ENCODE measurements around the gene MRPL11. TPM values are rescaled to one million over a fixed set of nuclear protein-coding genes. Genes with fewer than 3 reads are reported as not detected.
A peak's percentile ranks its signal among the peaks of the same experiment; 100 is the strongest.

Gene MRPL11
- polyA plus RNA-seq (2013, experiment 1 of 2; ENCODE audit: insufficient read length) = 58.8 TPM
- 55.8 TPM for polyA plus RNA-seq (2013, experiment 2 of 2; ENCODE audit: insufficient read length)

DNA sequence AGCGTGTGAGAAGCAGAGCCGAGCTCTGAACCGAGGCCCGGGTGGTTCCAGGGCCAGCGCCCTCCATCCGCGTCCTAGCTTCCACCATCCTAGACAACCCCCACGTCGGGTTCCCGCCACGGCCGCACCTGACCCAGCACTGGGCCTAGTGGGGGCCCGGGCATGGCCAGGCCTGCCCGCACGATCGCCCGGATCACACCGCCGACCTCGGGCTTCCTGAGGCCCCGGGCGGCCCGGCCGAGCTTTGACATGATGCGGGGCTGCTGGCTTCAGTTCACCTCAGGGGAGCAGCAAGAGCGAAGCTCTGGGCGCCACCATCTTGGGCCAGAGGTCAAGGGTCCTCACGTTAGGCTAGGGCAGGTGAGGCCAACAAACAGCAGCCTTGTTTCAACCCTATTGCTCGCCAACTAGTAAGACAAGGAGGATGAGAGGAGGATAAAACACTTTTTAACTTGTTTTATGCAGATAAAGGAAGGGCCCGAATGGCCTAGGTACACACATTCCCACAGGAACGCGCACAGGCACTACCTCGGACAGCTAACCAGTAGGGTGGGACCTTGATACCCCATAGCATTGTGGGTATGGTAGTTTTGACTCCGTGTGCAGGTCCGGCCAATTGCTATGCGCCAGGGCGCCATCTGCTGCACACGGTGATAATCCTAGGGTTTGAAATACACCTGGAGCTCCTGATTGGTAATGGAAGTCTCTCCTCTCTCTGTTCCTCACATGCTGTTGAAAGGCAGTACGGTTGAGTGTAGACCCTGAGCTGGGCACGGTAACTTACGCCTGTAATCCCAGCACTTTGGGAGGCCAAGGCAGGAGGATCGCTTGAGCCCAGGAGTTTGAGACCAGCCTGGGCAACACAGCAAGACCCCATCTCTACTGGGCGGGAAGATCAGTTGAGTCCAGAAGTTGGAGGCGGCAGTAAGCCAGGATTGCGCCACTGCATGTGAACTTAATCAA lies at the start of gene MRPL11:
Gene MRPL11, minus strand, starts transcription at position 345 of the 963 bp plus-strand sequence. Its CDS starts 94 bp downstream, at position 251.
- peak; percentile 92 for DNase-seq

DNA sequence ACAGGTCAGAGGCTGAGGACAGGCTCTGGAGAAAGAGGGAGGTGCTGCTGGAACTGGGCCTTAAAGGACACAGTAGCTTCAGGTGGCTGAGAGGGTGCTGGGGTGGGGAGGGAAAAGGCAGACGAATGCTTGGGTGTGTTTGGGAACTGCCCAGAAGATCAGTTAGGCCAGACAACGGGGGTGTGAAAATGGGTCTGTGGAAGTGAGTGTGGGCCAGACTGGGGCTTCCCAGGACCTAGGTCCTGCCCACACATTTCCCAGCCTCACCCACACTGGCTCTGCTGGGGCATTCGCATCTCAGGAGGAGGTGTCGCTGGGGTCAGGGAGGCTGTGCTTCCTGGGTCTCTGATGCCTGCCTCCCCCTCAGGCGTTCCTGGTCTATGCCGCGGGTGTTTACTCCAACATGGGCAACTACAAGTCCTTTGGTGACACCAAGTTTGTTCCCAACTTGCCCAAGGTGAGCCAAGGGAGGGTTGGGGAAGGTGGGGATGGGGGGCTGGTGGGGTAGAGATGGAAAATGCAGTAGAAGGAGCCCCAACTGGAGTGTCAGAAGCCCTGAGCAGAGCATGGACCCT lies 46.2 kb upstream of the MRPL11 start:
- DNase-seq = no peak

DNA sequence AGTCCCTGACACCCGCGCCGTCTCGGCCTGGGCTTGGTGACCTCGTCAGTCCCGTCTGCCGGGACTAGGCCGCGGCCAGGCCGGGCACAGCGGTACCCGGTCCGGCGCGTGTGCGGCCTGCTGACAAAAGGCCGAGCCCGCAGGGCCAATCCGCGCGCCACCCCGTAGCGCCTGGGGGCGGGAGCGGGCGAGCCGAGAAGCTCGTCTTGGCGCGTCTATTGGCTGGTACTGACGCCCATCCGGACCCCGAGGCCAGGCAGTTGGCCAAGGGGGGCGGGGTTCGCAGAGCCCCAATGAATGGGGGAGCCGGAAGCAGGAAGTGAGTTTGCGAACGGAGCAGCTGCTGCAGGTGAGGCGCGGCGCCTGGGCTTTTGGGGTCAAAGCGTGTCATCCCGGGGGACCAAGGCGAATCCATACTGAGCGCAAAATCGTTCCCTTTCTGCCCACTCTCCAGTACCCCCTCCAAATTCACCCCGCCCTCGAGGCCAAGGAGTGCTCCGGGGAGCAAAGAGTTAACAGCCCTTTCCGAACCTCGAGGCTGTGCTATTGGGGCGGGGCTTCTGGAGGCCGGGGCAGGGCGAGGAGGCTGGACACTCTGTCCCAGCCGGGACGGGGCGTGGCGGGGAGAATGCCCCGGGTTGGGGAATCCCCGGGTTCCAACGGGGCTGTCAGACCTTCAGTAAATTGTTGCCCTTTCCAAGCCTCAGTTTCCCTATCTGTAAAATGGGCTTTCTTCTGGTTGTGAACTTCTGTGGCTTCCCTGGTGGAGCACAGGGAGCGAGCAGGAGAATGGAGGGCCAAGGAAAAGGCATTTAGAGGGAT lies 41.7 kb upstream of the MRPL11 start, which contains the start of gene DPP3:
Gene DPP3, plus strand, starts transcription at position 318 of the 822 bp plus-strand sequence. CDS start 1,767 bp downstream, outside the sequence.
- peak; percentile 97 for DNase-seq

DNA sequence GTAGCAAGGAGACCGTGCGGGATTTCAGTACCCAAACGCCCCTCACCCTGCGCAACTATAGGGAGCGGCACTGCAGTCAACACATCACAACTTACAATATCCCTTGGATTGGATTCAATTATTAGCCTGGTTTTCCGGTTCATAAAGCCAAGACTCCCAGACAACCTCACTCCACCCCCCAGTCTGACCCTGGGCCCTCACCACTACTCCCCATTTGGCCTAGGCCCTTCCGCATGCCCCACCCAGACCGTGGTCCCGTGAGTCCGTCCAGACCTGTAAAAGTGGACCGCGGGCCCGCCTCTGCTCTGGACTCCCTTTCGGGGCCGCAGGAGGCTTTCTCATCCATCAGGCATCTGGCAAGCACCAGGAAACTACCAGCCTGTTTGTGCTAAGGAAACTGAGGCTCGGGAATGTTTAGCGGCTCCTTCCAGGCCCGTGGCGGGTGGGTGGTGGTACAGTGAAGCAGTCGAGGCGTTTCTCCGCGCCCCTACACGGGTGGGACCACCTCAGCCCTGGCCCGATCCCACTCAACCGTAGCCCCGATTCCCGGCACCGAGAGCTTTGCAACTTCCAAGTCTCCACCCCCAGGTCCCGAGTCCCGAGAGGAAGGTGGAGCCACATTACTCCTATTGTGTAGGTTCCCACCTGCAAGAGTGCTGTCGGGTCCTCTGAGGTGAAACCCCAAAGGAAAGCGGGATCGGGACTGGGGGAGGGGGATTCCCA lies 40.9 kb upstream of the MRPL11 start:
- DNase-seq = peak; percentile 21

DNA sequence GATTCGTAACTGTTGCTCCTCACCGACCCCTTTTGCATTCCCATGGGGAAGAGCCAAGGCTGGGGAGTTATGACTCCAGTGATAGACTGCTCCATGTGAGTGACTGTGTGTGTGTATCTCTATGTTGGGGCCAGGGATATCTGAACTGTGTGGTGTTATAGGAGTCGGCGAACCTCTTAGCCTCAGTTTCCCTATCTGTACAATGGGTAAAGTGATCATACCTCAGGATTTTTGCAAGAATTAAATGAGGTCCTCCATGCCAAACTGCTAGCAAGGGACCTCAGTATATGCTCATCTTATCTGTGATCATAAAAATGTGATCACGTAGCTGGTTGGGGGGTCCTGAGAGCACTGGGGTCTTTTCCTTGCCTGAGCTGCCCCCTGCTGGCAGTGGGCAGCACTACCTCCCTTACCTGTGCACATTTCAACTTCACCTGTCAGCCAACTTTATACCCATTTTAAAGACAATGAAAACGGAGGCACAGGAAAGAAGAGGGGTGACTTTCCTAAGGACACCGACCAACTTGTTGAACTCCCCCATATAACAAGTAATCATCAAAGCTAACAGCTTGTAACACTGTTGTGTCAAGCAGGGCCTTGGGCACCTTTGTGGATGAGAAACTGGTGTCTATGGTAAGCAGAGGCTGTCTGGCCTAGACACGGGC lies 40.2 kb upstream of the MRPL11 start:
- peak; percentile 7 for DNase-seq

DNA sequence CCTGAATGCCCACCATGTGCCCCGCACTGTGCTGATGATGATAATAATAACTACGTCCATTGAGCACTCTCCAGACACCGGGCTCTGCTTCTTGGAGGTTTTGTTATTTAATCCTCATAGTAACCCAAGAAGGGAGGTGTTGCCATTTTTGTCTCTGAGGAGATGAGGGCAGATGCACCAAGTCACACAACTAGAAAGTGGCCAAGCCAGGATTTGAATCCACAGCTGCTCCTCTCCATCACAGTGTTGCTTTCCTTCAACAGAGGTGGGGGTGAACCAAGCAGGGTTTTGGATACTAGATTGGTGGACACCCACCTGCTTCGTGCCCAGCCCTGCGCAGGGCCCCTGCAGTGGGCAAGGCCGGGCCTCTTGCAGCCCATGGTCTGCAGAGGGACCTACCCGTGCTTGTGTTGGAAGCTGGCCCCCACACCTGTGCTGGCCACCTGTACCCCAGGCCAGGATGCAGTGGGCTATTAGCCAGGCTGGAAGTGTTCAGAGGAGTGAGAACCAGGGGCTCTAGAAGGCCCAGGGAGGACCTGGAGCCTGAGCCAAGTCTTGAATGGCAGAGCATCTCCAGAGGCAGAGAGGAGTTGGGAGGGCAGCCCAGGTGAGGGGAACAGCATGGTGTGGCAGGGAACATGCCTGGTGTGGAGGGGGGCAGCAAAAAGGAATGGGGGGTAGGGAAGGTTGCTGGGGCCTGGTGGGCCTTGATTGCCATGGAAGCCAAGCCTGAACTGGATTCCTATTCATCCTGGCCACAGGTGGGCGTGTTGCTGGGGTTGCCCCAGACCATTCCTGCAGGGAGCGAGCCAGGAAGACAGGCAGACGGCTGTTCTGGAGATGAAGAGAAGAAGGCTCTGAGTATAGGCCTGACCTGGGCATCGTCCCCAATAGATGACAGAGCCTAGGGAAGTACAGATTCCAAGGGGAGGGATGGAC lies 38.9 kb upstream of the MRPL11 start:
- DNase-seq = no peak

DNA sequence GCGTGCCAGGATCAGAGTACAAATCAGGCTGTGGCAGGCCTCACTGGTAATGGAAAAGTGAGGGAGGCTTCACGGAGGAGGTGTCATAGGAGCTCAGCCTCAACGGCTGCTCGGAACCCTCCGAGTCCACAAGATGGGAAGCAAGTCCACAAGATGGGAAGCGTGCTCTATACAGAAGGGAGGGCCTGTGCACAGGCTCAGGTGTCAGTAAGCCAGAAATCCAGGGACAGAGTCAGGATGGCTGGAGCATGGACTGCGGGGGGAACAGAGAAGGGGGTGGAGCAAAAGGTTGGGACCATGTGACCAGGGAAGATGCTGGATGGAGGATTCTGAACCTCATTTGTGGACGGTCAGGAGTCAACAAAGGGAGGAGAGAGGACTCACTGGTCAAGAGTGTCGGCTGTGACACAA lies 38.2 kb upstream of the MRPL11 start:
- no peak for DNase-seq

DNA sequence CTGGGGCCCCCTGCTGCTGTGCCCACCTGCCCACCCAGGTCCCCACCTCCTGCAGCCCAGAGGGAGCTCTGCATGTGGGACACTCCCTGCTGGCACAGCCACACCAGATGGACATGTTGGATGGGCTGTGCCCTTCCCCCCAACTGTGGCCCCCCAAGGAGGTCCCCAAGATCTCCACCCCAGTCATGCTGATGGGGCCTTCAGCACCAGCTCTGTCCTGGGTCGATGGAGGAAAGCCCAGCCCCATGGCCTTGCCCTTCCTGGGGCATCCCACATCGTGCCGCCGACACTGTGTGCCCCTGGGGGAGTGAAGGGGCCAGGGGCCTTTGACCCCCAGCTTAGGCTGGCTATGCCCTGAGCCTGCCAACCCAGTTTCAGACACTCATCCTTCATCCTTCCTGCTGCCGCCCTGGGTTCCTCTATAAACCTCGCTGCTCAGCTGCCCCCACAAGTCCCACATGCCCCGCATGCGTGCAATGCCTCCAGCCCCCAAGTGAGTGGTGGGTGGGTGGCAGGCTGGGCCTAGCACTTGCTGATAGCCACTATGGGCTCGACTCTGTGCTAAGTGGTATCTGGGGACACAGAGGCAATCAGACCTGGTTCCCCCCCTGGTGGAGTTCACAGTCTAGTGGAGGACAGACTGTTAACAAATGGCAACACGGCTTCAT lies 37.7 kb upstream of the MRPL11 start:
- no peak for DNase-seq

DNA sequence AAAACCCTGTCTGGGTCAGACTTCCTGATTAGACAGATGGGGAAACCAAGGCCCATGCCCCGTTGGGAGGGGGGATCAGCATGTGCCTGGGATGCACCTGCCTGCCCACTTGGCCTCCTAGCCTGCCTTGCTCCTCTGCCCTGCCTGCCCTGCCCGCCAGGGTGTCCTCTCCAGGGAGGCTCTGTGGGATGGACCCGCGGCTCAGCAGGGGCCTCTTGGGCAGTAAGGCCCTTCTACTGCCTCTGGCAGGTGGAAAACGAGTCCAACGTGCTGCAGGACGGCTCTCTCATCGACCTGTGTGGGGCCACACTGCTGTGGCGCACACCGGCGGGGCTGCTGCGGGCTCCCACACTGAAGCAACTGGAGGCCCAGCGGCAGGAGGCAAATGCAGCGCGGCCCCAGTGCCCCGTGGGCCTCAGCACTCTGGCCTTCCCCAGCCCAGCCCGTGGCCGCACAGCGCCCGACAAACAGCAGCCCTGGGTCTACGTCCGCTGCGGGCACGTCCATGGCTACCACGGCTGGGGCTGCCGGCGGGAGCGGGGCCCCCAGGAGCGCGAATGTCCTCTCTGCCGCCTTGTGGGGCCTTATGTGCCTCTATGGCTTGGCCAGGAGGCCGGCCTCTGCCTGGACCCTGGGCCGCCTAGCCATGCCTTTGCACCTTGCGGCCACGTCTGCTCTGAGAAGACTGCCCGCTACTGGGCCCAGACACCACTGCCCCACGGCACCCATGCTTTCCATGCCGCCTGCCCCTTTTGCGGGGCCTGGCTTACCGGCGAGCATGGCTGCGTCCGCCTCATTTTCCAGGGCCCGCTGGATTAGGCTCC lies 36.9 kb upstream of the MRPL11 start:
- no peak for DNase-seq

DNA sequence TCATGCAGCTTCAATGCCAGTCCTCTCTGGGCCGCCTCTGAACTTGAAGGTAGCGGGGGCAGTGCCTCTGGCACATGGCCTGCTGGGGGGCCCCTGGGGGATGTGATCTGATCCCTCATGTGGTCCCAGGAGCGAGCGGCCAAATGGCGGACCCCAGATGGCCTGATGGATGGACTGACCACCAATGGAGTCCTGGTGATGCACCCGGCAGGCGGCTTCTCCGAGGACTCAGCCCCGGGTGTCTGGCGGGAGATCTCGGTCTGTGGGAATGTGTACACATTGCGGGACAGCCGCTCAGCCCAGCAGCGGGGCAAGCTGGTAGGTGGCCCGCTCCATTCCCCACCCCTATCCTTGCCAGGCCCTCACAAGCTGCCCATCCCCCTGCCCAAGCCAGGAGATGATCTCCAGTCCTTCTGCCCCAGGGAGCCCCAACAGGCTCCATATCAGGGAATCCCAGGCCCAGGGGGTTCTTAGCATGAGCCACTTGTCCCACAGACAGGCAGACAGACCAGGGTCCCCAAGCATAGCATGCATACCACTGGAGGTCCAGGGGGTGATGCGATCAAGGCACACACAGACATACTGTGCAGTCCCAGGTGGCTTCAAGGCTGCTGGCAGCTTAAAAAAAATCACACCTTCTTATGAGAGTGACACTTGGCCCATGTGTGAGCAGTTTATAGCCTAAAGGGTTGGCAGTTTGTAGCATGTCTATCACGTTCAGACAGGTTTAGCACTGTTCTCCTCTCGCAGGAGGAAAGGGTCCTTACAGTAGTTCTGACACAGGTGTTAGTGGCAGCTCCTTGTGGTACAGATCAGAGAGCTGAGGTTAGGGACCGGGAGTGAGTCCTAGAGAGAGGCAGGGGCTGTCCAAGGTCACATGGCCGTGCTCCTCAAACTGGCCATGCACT lies 35.2 kb upstream of the MRPL11 start:
- DNase-seq = no peak

DNA sequence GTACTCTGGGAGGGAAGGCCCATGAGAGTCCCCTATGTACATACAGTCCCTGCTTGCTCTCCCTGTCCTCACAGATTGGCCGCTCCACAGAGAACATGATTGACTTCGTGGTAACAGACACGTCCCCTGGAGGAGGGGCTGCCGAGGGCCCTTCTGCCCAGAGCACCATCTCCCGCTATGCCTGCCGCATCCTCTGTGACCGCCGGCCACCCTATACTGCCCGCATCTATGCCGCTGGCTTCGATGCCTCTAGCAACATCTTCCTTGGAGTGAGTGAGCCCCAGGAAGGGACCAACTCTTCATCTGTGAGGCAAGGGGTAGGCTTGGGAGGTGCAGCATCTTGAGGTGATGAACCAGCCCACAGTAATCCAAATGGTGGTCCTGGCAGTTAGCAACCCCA lies 34.5 kb upstream of the MRPL11 start:
- DNase-seq = no peak

DNA sequence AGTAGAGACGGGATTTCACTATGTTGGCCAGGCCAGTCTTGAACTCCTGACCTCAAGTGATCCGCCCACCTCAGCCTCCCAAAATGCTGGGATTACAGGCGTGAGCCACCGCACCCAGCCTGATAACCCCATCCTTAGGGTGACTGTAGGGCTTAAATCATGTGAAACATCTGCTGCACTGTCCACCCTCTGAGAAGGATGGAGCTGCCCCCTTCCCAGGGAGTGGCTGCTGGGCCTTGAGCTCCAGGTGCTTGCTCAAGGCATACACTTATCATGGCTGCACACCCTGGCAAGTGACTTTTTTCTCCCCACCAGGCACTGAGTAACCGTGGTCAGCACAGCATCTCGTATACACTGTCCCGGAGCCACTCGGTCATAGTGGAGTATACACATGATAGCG lies 33.4 kb upstream of the MRPL11 start:
- no peak for DNase-seq

DNA sequence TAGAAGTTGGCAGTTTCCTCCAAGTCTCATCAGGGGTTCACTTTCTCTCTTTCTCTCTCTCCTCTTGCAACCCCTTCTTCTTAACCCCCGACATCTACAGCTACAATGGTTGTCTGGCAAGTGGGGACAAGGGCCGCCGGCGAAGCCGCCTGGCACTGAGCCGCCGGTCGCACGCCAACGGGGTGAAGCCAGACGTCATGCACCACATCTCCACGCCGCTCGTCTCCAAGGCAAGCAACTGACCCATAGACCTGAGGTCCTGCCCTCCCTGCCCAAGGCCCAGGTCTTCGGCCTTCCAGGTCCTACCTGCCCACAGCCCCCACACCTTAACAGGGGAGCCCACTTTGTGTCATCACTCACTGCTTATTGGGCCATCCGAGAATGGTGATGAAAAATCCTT lies 32.5 kb upstream of the MRPL11 start:
- DNase-seq = no peak

DNA sequence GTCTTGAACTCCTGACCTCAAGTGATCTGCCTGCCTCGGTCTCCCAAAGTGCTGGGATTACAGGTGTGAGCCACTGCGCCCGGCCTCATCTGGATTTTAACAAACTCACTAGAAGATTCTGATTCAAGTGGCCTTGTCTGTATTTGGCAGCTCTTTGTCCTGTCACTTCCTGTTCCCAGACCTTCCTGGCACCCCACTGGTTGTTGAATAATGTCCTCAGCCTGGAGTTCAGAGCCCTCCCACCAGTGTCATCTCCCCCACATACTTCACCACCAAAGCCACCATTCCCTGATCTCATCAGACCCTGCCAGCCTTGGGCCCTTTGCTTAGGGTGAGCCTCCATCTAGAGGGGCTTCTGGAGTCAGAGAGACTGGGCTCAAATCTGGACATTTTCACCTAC lies 31.4 kb upstream of the MRPL11 start:
- DNase-seq = no peak

DNA sequence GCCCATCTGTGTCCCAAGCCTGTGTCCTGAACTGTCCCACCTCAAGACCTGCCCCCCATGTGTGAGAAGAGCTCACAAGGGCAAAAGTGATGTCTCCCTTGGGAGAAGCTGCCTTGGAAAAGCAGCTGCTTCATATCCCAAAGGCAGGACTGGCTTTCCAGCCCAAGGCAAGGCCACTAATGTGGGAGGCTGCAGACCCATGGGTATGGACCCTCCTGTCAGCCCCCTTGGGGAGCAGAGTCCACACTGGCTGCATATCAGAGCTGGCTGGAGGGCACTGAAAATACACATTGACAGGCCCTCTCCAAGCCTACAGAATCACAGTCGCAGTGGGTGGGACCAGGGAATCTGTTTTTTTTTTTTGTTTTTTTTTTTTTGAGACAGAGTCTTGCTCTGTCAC lies 30.8 kb upstream of the MRPL11 start:
- DNase-seq = no peak

DNA sequence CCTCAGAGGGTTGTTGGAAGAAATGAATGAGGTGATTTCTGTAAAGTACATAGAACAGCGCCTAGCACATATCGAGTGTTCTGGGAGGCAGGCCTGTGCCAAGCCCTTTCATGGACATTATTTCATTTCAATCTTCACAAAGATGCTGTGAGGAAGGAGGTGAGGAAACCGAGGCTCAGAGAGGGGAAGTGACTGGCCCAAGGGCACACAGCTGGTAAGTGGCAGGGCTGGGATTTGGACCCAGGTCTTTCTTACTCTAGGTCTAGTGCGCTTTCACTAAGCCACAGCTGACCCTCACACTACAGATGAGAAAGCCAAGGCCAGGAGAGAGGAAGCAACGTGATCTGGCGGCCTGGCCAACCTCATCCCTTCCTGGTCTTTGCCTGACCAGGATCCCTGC lies 30.0 kb upstream of the MRPL11 start:
- DNase-seq = no peak

DNA sequence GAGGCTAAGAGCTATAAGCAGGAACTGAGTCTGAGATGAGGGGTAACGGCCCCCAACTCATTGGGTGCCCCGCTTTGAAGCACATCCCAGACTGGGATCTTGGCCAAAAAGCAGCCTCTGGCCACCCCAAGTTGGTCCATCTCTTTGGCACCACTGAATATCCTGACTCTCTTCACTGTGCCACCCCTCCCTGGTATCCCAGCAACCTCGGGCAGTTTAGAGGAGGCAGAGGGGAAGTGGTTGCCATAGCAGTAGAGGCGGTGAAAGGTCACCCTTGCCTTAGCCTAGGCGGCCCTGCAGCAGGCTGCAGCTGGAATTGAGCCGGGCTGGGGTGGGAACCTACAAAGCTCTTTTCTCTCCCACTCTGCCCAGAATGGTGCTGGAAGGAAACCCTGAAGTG lies 29.1 kb upstream of the MRPL11 start:
- DNase-seq = no peak

All from fibroblast of skin of scalp (primary cell).